GM23338 (cell line): Measurements from ENCODE around the gene STAM2. TPM values are rescaled to one million over a fixed set of nuclear protein-coding genes. Genes with fewer than 3 reads are reported as not detected.

Experiments
- ATAC-seq: fragments of 200-7000 bp; cut with Tn5 transposase; 3 replicates; pipeline ENCODE4 v1.9.1; 2020
- DNase-seq: peaks from one replicate; pipeline ENCODE4 v3.0.0-alpha.2; 2015; ENCODE audit warnings: low spot score
- H2AFZ ChIP-seq: fragments of 200-600 bp; sonication (generic); 2 replicates; pipeline ENCODE4 v1.8.0; 2016; ENCODE audit warnings: antibody characterized with exemption, mild to moderate bottlenecking, moderate library complexity
- H3F3A ChIP-seq: fragments of 200-600 bp; sonication (generic); replicated peaks from 2 replicates; pipeline ENCODE4 v1.8.0; 2017; ENCODE audit warnings: antibody characterized with exemption, mixed run types, low read depth
- H3K27ac ChIP-seq: fragments of 200-600 bp; sonication (generic); 2 replicates; pipeline ENCODE4 v1.6.1; 2016; ENCODE audit warnings: low read depth
- H3K27me3 ChIP-seq: fragments of 200-600 bp; sonication (generic); 2 replicates; pipeline ENCODE4 v1.8.0; 2016; ENCODE audit warnings: mild to moderate bottlenecking, mixed run types, moderate library complexity; ENCODE audit not compliant: insufficient read depth
- H3K36me3 ChIP-seq: fragments of 200-600 bp; sonication (generic); 2 replicates; pipeline ENCODE4 v1.8.0; 2016; ENCODE audit warnings: mild to moderate bottlenecking; ENCODE audit not compliant: insufficient read depth
- H3K4me1 ChIP-seq: fragments of 200-600 bp; sonication (generic); 2 replicates; pipeline ENCODE4 v1.8.0; 2016; ENCODE audit warnings: mild to moderate bottlenecking, moderate library complexity; ENCODE audit not compliant: insufficient read depth
- H3K4me2 ChIP-seq: fragments of 200-600 bp; sonication (generic); 2 replicates; pipeline ENCODE4 v1.7.1; 2017; ENCODE audit warnings: mixed run types
- H3K4me3 ChIP-seq: fragments of 200-600 bp; sonication (generic); 2 replicates; pipeline ENCODE4 v1.6.1; 2016; ENCODE audit warnings: mixed run types
- H3K79me2 ChIP-seq: fragments of 200-600 bp; sonication (generic); replicated peaks from 2 replicates; pipeline ENCODE4 v1.8.0; 2017; ENCODE audit warnings: mild to moderate bottlenecking; ENCODE audit not compliant: insufficient read depth
- H3K9me2 ChIP-seq: fragments of 200-600 bp; sonication (generic); 2 replicates; pipeline ENCODE4 v1.8.0; 2017; ENCODE audit not compliant: insufficient read depth
- H4K20me1 ChIP-seq: fragments of 200-600 bp; sonication (generic); replicated peaks from 2 replicates; pipeline ENCODE4 v1.8.0; 2017; ENCODE audit warnings: mild to moderate bottlenecking; ENCODE audit not compliant: insufficient read depth
- H3K27ac Mint-ChIP-seq: 2 replicates; pipeline ENCODE4 v1.8.0; 2020; ENCODE audit warnings: inconsistent platforms, mild to moderate bottlenecking, moderate library complexity, mixed read lengths
- H3K27me3 Mint-ChIP-seq: 3 replicates; pipeline ENCODE4 v1.8.0; 2022; ENCODE audit warnings: low read depth, mild to moderate bottlenecking, moderate library complexity, mixed read lengths, inconsistent platforms; ENCODE audit not compliant: insufficient read depth, poor library complexity
- H3K36me3 Mint-ChIP-seq: 3 replicates; pipeline ENCODE4 v1.8.0; 2021; ENCODE audit warnings: low read depth, mild to moderate bottlenecking, inconsistent platforms, moderate library complexity, mixed read lengths
- H3K4me1 Mint-ChIP-seq: 3 replicates; pipeline ENCODE4 v1.8.0; 2020; ENCODE audit warnings: mild to moderate bottlenecking, inconsistent platforms, mixed read lengths
- H3K4me3 Mint-ChIP-seq: 3 replicates; pipeline ENCODE4 v1.8.0; 2021; ENCODE audit warnings: moderate library complexity, mild to moderate bottlenecking, inconsistent platforms, mixed read lengths
- H3K9me3 Mint-ChIP-seq: 3 replicates; pipeline ENCODE4 v1.8.0; 2020; ENCODE audit warnings: moderate library complexity, mild to moderate bottlenecking, inconsistent platforms, mixed read lengths
- CREB1 ChIP-seq: fragments of 250-450 bp; sonication (Bioruptor Pico); IDR thresholded peaks from 2 replicates; pipeline ENCODE4 v1.5.0; 2020; ENCODE audit warnings: low read depth, mild to moderate bottlenecking, moderate library complexity
- EZH2phosphoT487 ChIP-seq: fragments of 200-600 bp; sonication (generic); IDR thresholded peaks from one replicate; pipeline ENCODE4 v1.8.1; 2018; ENCODE audit warnings: antibody characterized with exemption; ENCODE audit not compliant: unreplicated experiment
- JUNB ChIP-seq: IDR thresholded peaks from one replicate; pipeline ENCODE4 v1.6.1; 2016; ENCODE audit warnings: antibody characterized with exemption; ENCODE audit not compliant: unreplicated experiment
- ZNF114 ChIP-seq: fragments of 250-450 bp; sonication (Bioruptor Pico); IDR thresholded peaks from 2 replicates; pipeline ENCODE4 v1.5.0; 2020; ENCODE audit warnings: mild to moderate bottlenecking, moderate library complexity
- ZNF462 ChIP-seq: fragments of 250-450 bp; sonication (Bioruptor Pico); IDR thresholded peaks from 2 replicates; pipeline ENCODE4 v1.5.0; 2020; ENCODE audit warnings: mild to moderate bottlenecking, moderate library complexity
- polyA plus RNA-seq: library from polyadenylated mRNA; unstranded; fragments of >200 nt; fragmentation: Nextera tagmentation; extraction: Ambion mirVana; gene quantifications from 2 replicates; pipeline ENCODE4 v1.2.1, GENCODE V29; 2016
- total RNA-seq: library from RNA; depleted of rRNA; stranded (reverse); fragments of >200 nt; shearing (Covaris generic); gene quantifications from 2 replicates; pipeline ENCODE4 v1.2.3, GENCODE V29; 2014
- TF ChIP-seq, protein P1 (sequence below), 2 experiments: fragments of 200-600 bp in 1 of 2; sonication (generic) in 1 of 2; conservative IDR thresholded peaks; 2 replicates each; pipeline versions ENCODE4 v1.5.1 to v1.6.1; 2016 to 2017; ENCODE audit warnings: antibody characterized with exemption in 2 of 2, low read depth in 2 of 2, mild to moderate bottlenecking in 2 of 2, moderate library complexity in 1 of 2

STAM2 gene
- total and polyA plus RNA-seq, 2 experiments from 2014 or later, result 4.6 to 18.2 TPM

GRCh38 chr2:152162141-152162540 lies 13.4 kb downstream of the STAM2 start:
- Histone ChIP-seq H3K9me2 (no peaks in the 10 kb centered on the region), H3K27me3 (no peaks in the 10 kb centered on the region), H3K36me3 (no peaks in the 10 kb centered on the region), H3F3A (no peaks in the 10 kb centered on the region), H3K27ac (no peak overlapping the region), H3K4me3 (no peak overlapping the region), H3K79me2 (peaks cover 56% of the 10 kb centered on the region), H2AFZ (no peak overlapping the region), H4K20me1 (no peaks in the 10 kb centered on the region), H3K4me2 (no peak overlapping the region), H3K4me1 (no peaks in the 10 kb centered on the region)
- H3K4me1 Mint-ChIP-seq, result 0 out of 3 replicates have a peak, but pooled peaks cover 3% of the 10 kb centered on the region
- no peak overlapping the region for H3K27ac Mint-ChIP-seq
- peaks cover 6% of the 10 kb centered on the region for H3K27me3 Mint-ChIP-seq
- peaks cover 39% of the 10 kb centered on the region for H3K36me3 Mint-ChIP-seq
- DNase-seq (no peak), ATAC-seq (no peak)
- peaks cover 38% of the 10 kb centered on the region for H3K9me3 Mint-ChIP-seq
- TF ChIP-seq CREB1 (CRISPR knock-in tag), result no peak
- TF ChIP-seq ZNF462 (CRISPR knock-in tag), result no peak
- no peak for TF ChIP-seq EZH2phosphoT487
- TF ChIP-seq ZNF114 (CRISPR knock-in tag), result no peak
- no peak overlapping the region for H3K4me3 Mint-ChIP-seq

DNA sequence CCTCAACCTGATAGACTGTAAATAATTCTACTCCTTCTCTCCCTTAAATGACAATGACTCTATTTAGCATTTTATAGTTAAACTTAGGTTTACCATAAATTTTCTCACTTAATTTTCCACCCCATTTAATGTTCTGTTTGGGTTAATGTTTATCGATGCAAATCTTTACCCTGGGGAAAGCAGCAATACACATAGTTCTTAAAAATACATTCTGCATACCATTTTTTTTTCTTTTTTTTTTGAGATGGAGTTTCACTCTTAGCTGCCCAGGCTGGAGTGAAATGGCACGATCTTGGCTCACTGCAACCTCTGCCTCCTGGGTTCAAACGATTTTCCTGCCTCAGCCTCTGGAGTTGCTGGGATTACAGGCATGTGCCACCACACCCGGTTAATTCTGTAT lies 14.0 kb downstream of the STAM2 start:
- peaks cover 38% of the 10 kb centered on the region for H3K9me3 Mint-ChIP-seq
- no peaks in the 10 kb centered on the region for H3K36me3 ChIP-seq
- no peak overlapping the region for H2AFZ ChIP-seq
- DNase-seq, result no peak
- H3K79me2 ChIP-seq, result peaks cover 51% of the 10 kb centered on the region
- H3K27ac Mint-ChIP-seq, result no peak overlapping the region
- H3K4me1 Mint-ChIP-seq, result 0 out of 3 replicates have a peak, but pooled peaks cover 3% of the 10 kb centered on the region
- H3K4me1 ChIP-seq, result no peaks in the 10 kb centered on the region
- ATAC-seq, result no peak
- no peaks in the 10 kb centered on the region for H3K27me3 ChIP-seq
- no peak overlapping the region for H3K4me3 ChIP-seq
- H4K20me1 ChIP-seq, result no peaks in the 10 kb centered on the region
- no peaks in the 10 kb centered on the region for H3K9me2 ChIP-seq
- H3K36me3 Mint-ChIP-seq, result peaks cover 42% of the 10 kb centered on the region
- H3K4me3 Mint-ChIP-seq, result no peak overlapping the region
- peaks cover 6% of the 10 kb centered on the region for H3K27me3 Mint-ChIP-seq
- no peaks in the 10 kb centered on the region for H3F3A ChIP-seq
- H3K27ac ChIP-seq, result no peak overlapping the region
- H3K4me2 ChIP-seq, result no peak overlapping the region
- TF ChIP-seq CREB1 (CRISPR knock-in tag), result no peak
- TF ChIP-seq JUNB, result no peak
- TF ChIP-seq, protein P1, sequence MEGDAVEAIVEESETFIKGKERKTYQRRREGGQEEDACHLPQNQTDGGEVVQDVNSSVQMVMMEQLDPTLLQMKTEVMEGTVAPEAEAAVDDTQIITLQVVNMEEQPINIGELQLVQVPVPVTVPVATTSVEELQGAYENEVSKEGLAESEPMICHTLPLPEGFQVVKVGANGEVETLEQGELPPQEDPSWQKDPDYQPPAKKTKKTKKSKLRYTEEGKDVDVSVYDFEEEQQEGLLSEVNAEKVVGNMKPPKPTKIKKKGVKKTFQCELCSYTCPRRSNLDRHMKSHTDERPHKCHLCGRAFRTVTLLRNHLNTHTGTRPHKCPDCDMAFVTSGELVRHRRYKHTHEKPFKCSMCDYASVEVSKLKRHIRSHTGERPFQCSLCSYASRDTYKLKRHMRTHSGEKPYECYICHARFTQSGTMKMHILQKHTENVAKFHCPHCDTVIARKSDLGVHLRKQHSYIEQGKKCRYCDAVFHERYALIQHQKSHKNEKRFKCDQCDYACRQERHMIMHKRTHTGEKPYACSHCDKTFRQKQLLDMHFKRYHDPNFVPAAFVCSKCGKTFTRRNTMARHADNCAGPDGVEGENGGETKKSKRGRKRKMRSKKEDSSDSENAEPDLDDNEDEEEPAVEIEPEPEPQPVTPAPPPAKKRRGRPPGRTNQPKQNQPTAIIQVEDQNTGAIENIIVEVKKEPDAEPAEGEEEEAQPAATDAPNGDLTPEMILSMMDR (conservative IDR thresholded peaks at IDR 0.05; ENCODE audit: low read depth in 2 of 2), result no peak
